Mucosa of descending colon (tissue), 3 donors: ENCODE data around the gene CARMIL1. TPM values are rescaled to one million over a fixed set of nuclear protein-coding genes. Genes with fewer than 3 reads are reported as not detected.

Experiments used
- ATAC-seq: fragments of 200-7000 bp; cut with Tn5 transposase; one replicate; pipeline ENCODE4 v1.9.1; 2020; ENCODE audit warnings: mild to moderate bottlenecking, moderate library complexity
- DNase-seq, 3 donors: peaks; one replicate each; pipeline ENCODE4 v3.0.0-alpha.2; 2020
- H3K36me3 ChIP-seq: fragments of 200-600 bp; one replicate; pipeline ENCODE4 v1.8.0; 2021; ENCODE audit warnings: low read depth, mild to moderate bottlenecking
- H3K4me1 ChIP-seq: fragments of 200-600 bp; one replicate; pipeline ENCODE4 v1.8.0; 2021; ENCODE audit warnings: low read depth, mild to moderate bottlenecking
- H3K4me3 ChIP-seq: fragments of 200-600 bp; one replicate; pipeline ENCODE4 v1.8.0; 2021; ENCODE audit warnings: mild to moderate bottlenecking
- H3K9me3 ChIP-seq: fragments of 200-600 bp; one replicate; pipeline ENCODE4 v1.8.0; 2021; ENCODE audit warnings: mild to moderate bottlenecking
- intact Hi-C, 2 donors: fragments of 100-400 bp; cut with DNase I in 1 of 2; cut with micrococcal nuclease in 1 of 2; formaldehyde crosslinking; loops; one replicate each; pipeline versions ENCODE4 v1.11.0 to v1.11.1; 2022; cut with DNase I, micrococcal nuclease
- total RNA-seq, 3 donors: library from RNA; stranded (reverse); fragmentation: NEBNext Ultra II Directional in 2 of 3; extraction: Animal tissue kit (Norgen Biotek cat#: 25700) in 2 of 3; gene quantifications; one replicate each; pipeline versions ENCODE4 v1.2.1 to v1.2.4, GENCODE V29; 2021 to 2023
- TF ChIP-seq, protein P1 (sequence below): fragments of 200-600 bp; IDR thresholded peaks from one replicate; pipeline ENCODE4 v1.8.0; 2022; ENCODE audit warnings: antibody characterized with exemption, mild to moderate bottlenecking
- donor health status: DM: no; HTN: no; CAD: no; lungs with moderate emphysema.
- donor health status: DM: no; HTN: no; CAD: no.
- donor health status: DM: no; HTN: yes; CAD: no.

CARMIL1 gene
- total RNA-seq, 3 donors from 2014 or later: 21.8 to 61.0 (median 44.8) TPM

DNA sequence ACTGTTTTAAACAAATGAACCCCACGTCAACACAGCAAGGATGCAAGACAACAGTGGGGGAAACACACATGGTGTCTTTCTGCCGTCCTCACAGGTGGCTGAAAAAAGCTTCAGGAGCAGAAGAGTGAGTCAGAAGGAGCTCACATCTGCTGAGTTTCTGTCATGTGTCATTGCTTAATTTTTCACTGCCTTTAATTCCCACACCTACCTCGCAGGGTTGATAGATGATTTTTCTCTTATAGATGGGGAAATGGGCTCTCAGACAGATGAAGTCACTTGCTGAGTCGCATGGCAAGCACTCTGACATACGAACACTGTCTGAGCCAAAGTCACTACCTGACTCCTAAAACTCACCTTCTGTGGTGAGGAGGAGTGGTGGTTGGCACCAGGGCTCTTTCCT is 28.3 kb upstream of the CARMIL1 start:
- DNase-seq (no peak), ATAC-seq (no peak)
- TF ChIP-seq, protein P1, sequence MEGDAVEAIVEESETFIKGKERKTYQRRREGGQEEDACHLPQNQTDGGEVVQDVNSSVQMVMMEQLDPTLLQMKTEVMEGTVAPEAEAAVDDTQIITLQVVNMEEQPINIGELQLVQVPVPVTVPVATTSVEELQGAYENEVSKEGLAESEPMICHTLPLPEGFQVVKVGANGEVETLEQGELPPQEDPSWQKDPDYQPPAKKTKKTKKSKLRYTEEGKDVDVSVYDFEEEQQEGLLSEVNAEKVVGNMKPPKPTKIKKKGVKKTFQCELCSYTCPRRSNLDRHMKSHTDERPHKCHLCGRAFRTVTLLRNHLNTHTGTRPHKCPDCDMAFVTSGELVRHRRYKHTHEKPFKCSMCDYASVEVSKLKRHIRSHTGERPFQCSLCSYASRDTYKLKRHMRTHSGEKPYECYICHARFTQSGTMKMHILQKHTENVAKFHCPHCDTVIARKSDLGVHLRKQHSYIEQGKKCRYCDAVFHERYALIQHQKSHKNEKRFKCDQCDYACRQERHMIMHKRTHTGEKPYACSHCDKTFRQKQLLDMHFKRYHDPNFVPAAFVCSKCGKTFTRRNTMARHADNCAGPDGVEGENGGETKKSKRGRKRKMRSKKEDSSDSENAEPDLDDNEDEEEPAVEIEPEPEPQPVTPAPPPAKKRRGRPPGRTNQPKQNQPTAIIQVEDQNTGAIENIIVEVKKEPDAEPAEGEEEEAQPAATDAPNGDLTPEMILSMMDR: no peak
- H3K9me3 ChIP-seq: no peaks in the 10 kb centered on the region
- H3K4me1 ChIP-seq: no peaks in the 10 kb centered on the region
- no peaks in the 10 kb centered on the region for H3K36me3 ChIP-seq
- intact Hi-C loops: no loop called here
- H3K4me3 ChIP-seq: no peak overlapping the region

DNA sequence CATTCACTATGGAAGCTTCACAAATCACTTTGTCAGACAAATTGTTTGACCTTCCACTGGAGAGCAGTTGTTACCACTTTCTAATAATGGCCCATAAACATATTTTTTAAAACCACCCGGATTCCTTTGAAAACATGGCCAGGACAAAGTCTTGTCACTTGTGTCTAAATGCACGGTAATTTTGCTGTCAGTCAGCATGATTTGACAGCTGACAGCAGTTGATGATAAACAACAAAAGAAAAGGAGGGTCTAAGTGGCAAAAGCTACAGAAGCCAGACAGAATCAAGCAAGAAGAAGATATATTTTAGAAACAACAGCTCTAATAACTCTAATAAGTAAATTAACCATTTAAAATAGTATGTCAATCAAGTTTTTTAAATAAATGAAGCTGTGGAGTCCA is 27.7 kb upstream of the CARMIL1 start:
- TF ChIP-seq, protein P1: no peak
- Histone ChIP-seq H3K36me3 (no peaks in the 10 kb centered on the region), H3K4me3 (no peak overlapping the region), H3K4me1 (no peaks in the 10 kb centered on the region), H3K9me3 (no peaks in the 10 kb centered on the region)
- DNase-seq (no peak), ATAC-seq (no peak)
- intact Hi-C loops: no loop called here

DNA sequence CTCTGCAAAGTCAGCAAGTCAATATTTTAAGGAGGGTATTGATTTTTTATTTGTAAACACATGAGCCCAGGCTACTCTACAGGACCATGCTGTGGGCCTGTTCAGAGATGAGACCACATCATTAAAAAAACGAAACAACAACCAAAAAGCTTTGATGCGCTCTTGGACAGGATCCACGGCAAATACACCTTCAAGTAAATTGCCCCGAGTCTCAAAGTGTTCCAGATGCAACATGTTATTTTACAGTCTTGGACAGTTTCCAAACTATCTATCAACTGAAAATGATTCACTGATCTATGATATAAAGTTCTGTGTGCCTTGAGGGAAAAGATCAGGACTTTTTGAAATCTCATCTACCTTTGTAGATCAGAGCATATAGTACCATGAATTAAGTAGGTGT is 25.8 kb upstream of the CARMIL1 start:
- TF ChIP-seq, protein P1: no peak
- H3K4me1 ChIP-seq: no peaks in the 10 kb centered on the region
- intact Hi-C loops: no loop called here
- ATAC-seq: no peak
- no peaks in the 10 kb centered on the region for H3K36me3 ChIP-seq
- no peak overlapping the region for H3K4me3 ChIP-seq
- no peaks in the 10 kb centered on the region for H3K9me3 ChIP-seq
- no peak for DNase-seq

GRCh38 chr6:25254671-25255070 is 24.5 kb upstream of the CARMIL1 start:
- Histone ChIP-seq H3K4me1 (no peaks in the 10 kb centered on the region), H3K4me3 (no peak overlapping the region), H3K9me3 (no peaks in the 10 kb centered on the region), H3K36me3 (no peaks in the 10 kb centered on the region)
- ATAC-seq: no peak
- no peak for DNase-seq
- intact Hi-C loops: no loop called here
- TF ChIP-seq, protein P1: no peak

- ATAC-seq: no peak
- intact Hi-C loops: no loop called here
- no peaks in the 10 kb centered on the region for H3K36me3 ChIP-seq
- no peaks in the 10 kb centered on the region for H3K9me3 ChIP-seq
- H3K4me1 ChIP-seq: no peaks in the 10 kb centered on the region
- H3K4me3 ChIP-seq: no peak overlapping the region
- TF ChIP-seq, protein P1: no peak
- no peak for DNase-seq
These were observed 21.4 kb upstream of the CARMIL1 start for GRCh38 chr6:25257686-25258348.

DNA sequence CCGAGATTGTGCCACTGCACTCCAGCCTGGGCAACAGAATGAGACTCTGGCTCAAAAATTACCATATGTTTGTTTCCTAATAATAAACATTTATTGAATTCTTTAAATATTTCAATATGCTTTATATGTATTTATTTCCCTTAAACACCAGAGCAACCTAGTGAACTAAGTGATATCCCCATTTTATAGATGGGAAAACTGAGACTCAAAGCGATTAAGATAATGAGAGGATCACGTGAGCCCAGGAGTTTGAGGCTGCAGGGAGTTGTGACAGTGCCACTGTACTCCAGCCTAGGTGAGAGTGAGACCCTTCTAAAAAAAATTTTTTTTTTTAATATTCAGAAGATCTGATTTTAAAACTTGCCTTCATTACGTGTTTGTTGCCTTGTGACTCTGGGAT is 19.4 kb upstream of the CARMIL1 start:
- TF ChIP-seq, protein P1: no peak
- H3K9me3 ChIP-seq: no peaks in the 10 kb centered on the region
- DNase-seq (no peak), ATAC-seq (no peak)
- H3K4me1 ChIP-seq: no peaks in the 10 kb centered on the region
- H3K4me3 ChIP-seq: no peak overlapping the region
- intact Hi-C loops: no loop called here
- H3K36me3 ChIP-seq: no peaks in the 10 kb centered on the region
